Type B pancreatic cell (in vitro differentiated cells): ENCODE results near the gene UBE2C. TPM values are rescaled to one million over a fixed set of nuclear protein-coding genes. Genes with fewer than 3 reads are reported as not detected.
"Not testable (repeated sequence)": the region's sequence is repeated elsewhere in the genome, so short reads cannot be mapped to it uniquely, and the experiment has no call there.

Experiments used
- DNase-seq: peaks from one replicate; pipeline ENCODE4 v3.0.0; 2021; ENCODE audit warnings: mixed read lengths; ENCODE audit not compliant: unreplicated experiment; ENCODE audit errors: extremely low spot score
- H3K27ac Mint-ChIP-seq: 2 replicates; pipeline ENCODE4 v1.8.0; 2021; ENCODE audit warnings: mild to moderate bottlenecking, mixed read lengths
- H3K27me3 Mint-ChIP-seq: 2 replicates; pipeline ENCODE4 v1.8.0; 2021; ENCODE audit warnings: mixed read lengths
- H3K36me3 Mint-ChIP-seq: 2 replicates; pipeline ENCODE4 v1.8.0; 2021; ENCODE audit warnings: mixed read lengths
- H3K4me1 Mint-ChIP-seq: one replicate; pipeline ENCODE4 v1.8.0; 2021; ENCODE audit warnings: mixed read lengths; ENCODE audit not compliant: unreplicated experiment
- H3K4me3 Mint-ChIP-seq: 2 replicates; pipeline ENCODE4 v1.8.0; 2021; ENCODE audit warnings: mild to moderate bottlenecking, mixed read lengths
- H3K9me3 Mint-ChIP-seq: 2 replicates; pipeline ENCODE4 v1.8.0; 2021; ENCODE audit warnings: mixed read lengths
- long read RNA-seq: library from polyadenylated mRNA; unstranded; transcript quantifications from one replicate; pipeline ENCODE4 v2.0.0, GENCODE V29; 2020
- total RNA-seq: library from RNA; stranded (reverse); gene quantifications from 2 replicates; pipeline ENCODE4 v1.2.1, GENCODE V29; 2021; ENCODE audit warnings: low replicate concordance
- TF ChIP-seq, protein P1 (sequence below): fragments of 200-600 bp; sonication (generic); conservative IDR thresholded peaks from 2 replicates; pipeline ENCODE4 v1.5.0; 2021; ENCODE audit warnings: antibody characterized with exemption, mild to moderate bottlenecking

UBE2C gene
- total RNA-seq = 46.4 and 136 TPM in 2 replicates
- long read RNA-seq, transcript UBE2C-204 (6 exons, 850 nt) = major isoform, 28 of 33 reads
- long read RNA-seq, partial matches to known transcripts = 1 of 33 reads
- long read RNA-seq, other reads (novel, unspliced or antisense) = 4 of 33 reads

GRCh38 chr20:45812157-45813005 lies at the start of gene UBE2C:
Gene UBE2C, plus strand, starts transcription at chr20:45812644. Its CDS starts 52 bp downstream, at chr20:45812696.
- DNase-seq = peak; percentile 97
- TF ChIP-seq, protein P1, sequence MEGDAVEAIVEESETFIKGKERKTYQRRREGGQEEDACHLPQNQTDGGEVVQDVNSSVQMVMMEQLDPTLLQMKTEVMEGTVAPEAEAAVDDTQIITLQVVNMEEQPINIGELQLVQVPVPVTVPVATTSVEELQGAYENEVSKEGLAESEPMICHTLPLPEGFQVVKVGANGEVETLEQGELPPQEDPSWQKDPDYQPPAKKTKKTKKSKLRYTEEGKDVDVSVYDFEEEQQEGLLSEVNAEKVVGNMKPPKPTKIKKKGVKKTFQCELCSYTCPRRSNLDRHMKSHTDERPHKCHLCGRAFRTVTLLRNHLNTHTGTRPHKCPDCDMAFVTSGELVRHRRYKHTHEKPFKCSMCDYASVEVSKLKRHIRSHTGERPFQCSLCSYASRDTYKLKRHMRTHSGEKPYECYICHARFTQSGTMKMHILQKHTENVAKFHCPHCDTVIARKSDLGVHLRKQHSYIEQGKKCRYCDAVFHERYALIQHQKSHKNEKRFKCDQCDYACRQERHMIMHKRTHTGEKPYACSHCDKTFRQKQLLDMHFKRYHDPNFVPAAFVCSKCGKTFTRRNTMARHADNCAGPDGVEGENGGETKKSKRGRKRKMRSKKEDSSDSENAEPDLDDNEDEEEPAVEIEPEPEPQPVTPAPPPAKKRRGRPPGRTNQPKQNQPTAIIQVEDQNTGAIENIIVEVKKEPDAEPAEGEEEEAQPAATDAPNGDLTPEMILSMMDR = no peak
- Mint-ChIP-seq H3K27ac (peak within 1 kb of the TSS; percentile 83), H3K36me3 (peaks cover 23% of the 10 kb centered on the region), H3K27me3 (no peaks in the 10 kb centered on the region), H3K9me3 (no peaks in the 10 kb centered on the region), H3K4me1 (peaks cover 16% of the 10 kb centered on the region), H3K4me3 (peak within 1 kb of the TSS; percentile 94)

GRCh38 chr20:45764618-45765282 lies 47.7 kb upstream of the UBE2C start:
- not testable (repeated sequence) for H3K27ac Mint-ChIP-seq, H3K4me3 Mint-ChIP-seq

DNA sequence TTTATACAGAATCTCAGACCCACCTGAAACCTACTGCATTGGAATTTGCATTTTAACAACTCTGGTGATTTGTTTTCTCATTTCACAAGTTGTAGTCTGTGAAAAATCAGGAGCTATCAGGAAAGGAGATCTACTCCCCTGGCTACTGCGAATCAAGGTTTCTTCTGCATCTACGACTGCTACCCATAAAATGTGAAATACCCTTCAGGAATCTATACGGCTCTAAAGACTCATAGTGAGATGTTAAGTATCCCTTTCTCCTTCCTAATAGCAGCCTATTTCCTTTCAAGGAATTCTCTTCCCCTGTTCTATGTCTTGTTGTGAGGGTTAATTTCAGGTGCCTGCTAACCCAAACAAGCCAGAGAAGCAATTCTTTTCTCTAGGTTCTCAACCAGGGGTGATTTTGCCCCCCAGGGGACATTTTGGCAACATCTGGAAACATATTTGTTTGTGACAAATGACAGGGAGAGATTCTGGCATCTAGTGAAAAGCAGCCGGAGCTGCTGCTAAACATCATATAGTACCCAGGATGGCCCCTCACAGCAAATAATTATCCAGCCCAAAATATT lies 47.1 kb upstream of the UBE2C start:
- no peaks in the 10 kb centered on the region for H3K9me3 Mint-ChIP-seq
- TF ChIP-seq, protein P1 = no peak
- DNase-seq = no peak
- no peaks in the 10 kb centered on the region for H3K36me3 Mint-ChIP-seq
- no peak overlapping the region for H3K27ac Mint-ChIP-seq
- no peak overlapping the region for H3K4me3 Mint-ChIP-seq
- H3K27me3 Mint-ChIP-seq = peaks cover 4% of the 10 kb centered on the region
- peaks cover 7% of the 10 kb centered on the region for H3K4me1 Mint-ChIP-seq

More at GRCh38 chr20:45764618-45765282, 47.7 kb upstream of the UBE2C start:
- not testable (repeated sequence) for H3K36me3 Mint-ChIP-seq, DNase-seq, H3K9me3 Mint-ChIP-seq, H3K27me3 Mint-ChIP-seq, H3K4me1 Mint-ChIP-seq

DNA sequence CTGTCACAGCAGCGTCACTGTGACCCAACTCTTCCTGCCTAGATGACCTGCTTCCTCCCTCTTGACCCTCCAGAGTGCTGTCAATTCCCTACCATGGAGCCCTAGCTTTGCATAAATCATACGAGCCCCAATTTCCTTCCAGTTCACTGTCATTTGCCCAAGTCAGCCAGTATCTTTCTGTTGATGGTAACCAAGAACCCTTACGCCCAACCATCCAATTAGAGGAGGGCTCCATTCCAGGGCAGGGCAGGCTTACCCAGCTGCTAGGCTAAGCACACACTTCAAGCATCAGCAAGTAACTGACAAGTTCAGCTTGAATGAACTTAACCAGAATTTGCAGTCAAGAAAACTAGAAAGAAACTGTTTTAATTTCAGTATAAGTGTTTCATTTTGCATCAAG lies 46.5 kb upstream of the UBE2C start:
- Mint-ChIP-seq H3K27ac (no peak overlapping the region), H3K4me1 (peaks cover 11% of the 10 kb centered on the region), H3K27me3 (peaks cover 3% of the 10 kb centered on the region), H3K36me3 (no peaks in the 10 kb centered on the region), H3K4me3 (no peak overlapping the region), H3K9me3 (no peaks in the 10 kb centered on the region)
- TF ChIP-seq, protein P1 = no peak
- no peak for DNase-seq

GRCh38 chr20:45768479-45768878 lies 44.0 kb upstream of the UBE2C start:
- Mint-ChIP-seq H3K27ac (no peak overlapping the region), H3K4me3 (no peak overlapping the region), H3K36me3 (no peaks in the 10 kb centered on the region), H3K9me3 (no peaks in the 10 kb centered on the region), H3K4me1 (peaks cover 18% of the 10 kb centered on the region), H3K27me3 (no peaks in the 10 kb centered on the region)
- TF ChIP-seq, protein P1 = no peak
- DNase-seq = no peak
